GM15510 (cell line): Measurements from ENCODE around the gene TNFSF13.

Experiments used
- POLR2A ChIP-seq: IDR thresholded peaks from 3 replicates; pipeline ENCODE4 v1.6.1; 2011; ENCODE audit warnings: borderline replicate concordance; ENCODE audit not compliant: insufficient read length; ENCODE audit errors: extremely low read depth

Gene TNFSF13

GRCh38 chr17:7589204-7589868, 30.8 kb downstream of the TNFSF13 start:
- no peak for TF ChIP-seq POLR2A

DNA sequence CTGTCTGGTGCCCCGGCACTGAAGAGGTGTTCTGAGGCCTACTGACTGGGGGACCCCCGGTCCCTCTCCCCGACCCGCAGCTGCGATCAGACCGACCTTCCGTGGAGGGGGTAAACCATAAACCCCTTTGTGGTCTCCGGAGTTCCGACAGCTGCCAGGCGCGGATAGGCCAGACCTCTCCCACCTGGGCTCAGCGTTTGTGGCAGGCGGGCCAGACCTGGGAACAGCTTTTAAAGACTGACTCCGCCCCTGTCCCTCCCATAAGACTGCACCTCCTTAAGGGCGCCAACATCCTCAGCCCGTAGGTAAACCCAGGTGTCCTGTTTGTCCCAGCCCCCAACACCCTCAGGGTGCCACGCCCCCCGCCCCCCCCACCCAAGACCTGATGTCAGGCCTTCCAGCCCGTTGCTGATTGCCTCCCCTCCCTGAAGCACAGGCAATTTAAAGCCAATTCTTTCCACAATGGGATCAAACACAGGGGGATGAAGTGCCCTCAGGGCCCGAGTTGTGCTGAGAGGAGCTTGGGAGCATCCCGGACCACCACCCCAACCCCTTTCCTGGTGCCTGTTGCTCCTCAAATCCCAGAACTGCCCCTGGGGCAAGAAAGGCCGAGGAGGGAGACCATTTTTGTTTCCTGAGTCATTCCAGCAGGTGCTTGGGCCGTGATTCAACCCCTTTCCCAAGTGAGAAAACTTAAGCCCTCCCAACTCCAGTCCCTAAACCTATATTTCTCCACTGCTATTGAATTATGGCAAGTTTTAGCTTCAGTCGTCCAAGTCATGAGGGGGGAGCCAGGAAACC, 31.5 kb downstream of the TNFSF13 start, which contains the start of gene SOX15:
Gene SOX15 (minus strand): TSS at position 204 of the 801 bp plus-strand sequence. CDS start 418 bp downstream, outside the sequence.
- no peak for TF ChIP-seq POLR2A

DNA sequence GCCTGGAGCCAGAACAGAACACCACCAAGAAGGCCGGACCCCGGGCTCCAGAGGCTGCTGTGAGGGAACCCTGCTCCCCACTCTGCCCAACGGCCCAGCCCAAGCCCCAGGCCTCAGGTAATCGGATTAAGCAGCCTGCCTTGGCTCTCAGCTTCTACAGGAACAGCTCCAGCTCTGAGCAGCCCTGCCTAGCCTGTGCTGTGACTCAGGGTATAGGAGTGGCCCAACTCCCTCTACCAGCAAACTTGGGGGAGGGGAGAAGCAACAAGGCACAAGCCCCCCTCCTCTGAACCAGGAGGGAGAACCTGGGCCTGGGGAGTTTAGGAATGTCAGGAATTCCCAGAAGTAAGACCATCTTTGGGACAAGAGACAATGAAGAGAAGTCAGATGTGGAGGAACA, 32.2 kb downstream of the TNFSF13 start:
- no peak for TF ChIP-seq POLR2A

DNA sequence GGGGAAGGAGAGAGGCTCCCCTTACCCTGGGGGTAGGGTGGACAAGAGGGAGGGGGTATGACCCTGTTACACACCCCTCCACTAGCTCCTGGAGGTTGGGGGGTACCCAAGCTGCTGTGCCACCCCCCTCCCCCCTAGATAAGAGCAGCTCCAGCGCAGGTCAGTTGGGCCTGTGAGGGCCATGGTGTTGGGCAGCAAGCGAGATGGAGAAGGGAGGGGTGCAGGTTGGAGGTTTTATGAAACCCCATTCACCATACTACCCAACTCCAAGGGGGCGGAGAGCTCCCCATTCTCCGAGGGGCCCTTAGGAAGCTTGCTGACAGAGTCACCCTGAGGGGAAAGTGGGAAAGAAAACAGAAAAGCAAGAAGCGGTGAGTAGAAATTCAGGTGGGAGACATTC, 33.0 kb downstream of the TNFSF13 start:
- TF ChIP-seq POLR2A, result no peak

- TF ChIP-seq POLR2A, result no peak
Observed at GRCh38 chr17:7592422-7593021, 34.0 kb downstream of the TNFSF13 start.

- no peak for TF ChIP-seq POLR2A
Observed at GRCh38 chr17:7593296-7593695, 34.7 kb downstream of the TNFSF13 start.

DNA sequence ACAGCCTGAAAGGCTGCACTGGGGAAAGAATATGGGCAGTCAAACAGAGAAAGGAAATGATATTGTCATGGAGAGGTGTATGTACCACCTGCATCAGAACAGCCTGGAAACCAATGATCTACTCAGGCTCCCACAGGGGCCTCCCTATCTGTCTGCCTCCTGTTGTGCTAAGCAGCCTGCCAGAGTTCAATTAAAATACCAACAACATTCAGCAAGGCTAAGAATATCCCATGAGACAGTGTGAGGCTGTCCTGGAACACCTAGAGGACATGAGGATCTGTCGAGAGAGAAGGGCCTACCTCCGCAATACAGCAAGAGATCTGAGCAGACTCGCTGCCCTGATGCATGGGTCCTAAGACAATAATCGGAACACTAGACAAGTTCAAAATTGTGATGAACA, 47.7 kb downstream of the TNFSF13 start:
- no peak for TF ChIP-seq POLR2A

DNA sequence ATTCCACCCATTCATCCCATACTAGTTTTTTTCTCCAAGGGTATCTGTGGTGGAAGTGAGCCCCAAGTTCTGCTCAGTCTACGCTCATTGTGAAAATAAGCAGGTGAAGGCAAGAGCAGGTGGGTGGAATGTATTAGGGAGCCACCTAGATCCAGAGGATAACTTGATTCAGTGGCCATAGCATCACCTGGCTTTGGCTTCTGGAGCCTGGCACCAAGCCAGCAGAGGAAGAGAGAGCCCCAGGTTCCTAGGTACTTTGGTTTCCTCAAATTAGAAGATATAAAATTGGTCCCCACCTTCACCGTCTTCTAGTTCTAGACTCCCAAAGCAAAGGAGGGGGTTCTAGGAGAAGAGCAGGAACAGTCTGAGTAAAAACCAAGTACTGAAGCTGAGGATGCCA, 52.1 kb downstream of the TNFSF13 start:
- TF ChIP-seq POLR2A, result no peak
